HFFc6 (cell line): ENCODE measurements around the gene DLG4. TPM values are rescaled to one million over a fixed set of nuclear protein-coding genes. Genes with fewer than 3 reads are reported as not detected.

Experiments
- DNase-seq: peaks from one replicate; pipeline ENCODE4 v3.0.0-alpha.2; 2018
- H3K27ac Mint-ChIP-seq: 2 replicates; pipeline ENCODE4 v1.8.0; 2020; ENCODE audit warnings: mild to moderate bottlenecking, mixed read lengths
- H3K27me3 Mint-ChIP-seq: 2 replicates; pipeline ENCODE4 v1.8.0; 2021; ENCODE audit warnings: mild to moderate bottlenecking, moderate library complexity, mixed read lengths; ENCODE audit not compliant: insufficient read depth
- H3K36me3 Mint-ChIP-seq: 2 replicates; pipeline ENCODE4 v1.8.0; 2021; ENCODE audit warnings: low read depth, mixed read lengths
- H3K4me1 Mint-ChIP-seq: 2 replicates; pipeline ENCODE4 v1.8.0; 2020; ENCODE audit warnings: low read depth, mixed read lengths
- H3K4me3 Mint-ChIP-seq: 2 replicates; pipeline ENCODE4 v1.8.0; 2020; ENCODE audit warnings: mild to moderate bottlenecking, moderate library complexity, mixed read lengths
- H3K9me3 Mint-ChIP-seq: 2 replicates; pipeline ENCODE4 v1.8.0; 2020; ENCODE audit warnings: mild to moderate bottlenecking, mixed read lengths
- total RNA-seq, 6 experiments: library from RNA; stranded (reverse); fragmentation: NEBNext Ultra II Directional; extraction: Animal tissue kit (Norgen Biotek cat#: 25700); gene quantifications; 2 replicates in 1 of 6; 3 replicates in 5 of 6; pipeline ENCODE4 v1.2.3, GENCODE V29; 2021
- TF ChIP-seq, protein P1 (sequence below): fragments of 200-600 bp; sonication (generic); IDR thresholded peaks from 2 replicates; pipeline ENCODE4 v1.5.0; 2021; ENCODE audit warnings: antibody characterized with exemption, mild to moderate bottlenecking

DLG4 gene
- total RNA-seq, 6 experiments from 2014 or later, result 27.8 to 34.3 (median 28.1) TPM

DNA sequence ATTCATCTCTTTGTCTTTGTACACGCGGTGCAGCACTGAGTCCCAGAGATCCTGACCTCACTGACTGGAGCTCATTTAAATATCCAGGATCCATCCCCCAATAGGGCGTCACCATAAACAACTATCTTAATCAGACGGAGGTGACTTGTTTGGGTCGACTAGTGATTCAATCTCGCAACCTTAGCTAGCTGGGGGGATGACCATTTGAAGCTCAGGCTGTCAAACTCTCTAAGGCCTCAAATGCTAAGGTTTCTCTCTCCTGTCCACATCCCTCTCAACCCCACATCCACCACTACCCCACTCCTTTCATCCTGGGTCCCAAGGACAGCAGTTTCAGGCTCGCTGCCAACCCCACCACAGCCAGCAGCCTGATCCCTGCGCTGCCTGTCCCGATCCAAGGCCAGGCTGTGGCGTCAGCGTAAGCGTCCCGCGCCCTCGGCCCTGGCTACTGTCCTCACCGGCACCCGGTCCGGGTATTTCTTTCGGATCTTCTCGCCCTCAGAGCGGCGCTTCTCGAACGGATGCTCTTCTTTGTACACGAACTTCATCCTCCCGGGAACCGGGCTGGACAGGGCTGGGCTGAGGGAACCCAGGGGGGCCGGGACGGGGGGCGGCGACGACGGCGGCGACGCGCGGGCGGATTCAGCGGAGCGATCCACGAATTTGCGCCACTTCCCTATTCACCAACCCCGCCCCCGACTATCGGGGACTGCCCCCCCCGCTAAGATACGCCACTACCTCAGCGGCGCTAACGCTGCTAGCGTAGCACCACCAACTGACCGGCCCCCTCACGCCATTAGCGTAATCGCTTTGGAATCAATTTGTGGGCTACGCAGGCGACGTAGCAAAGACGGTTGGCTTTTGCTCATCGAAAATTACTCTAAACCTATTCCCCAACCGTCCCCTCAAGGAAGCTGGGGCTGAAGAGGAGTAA is 22.4 kb upstream of the DLG4 start, which contains the start of gene GABARAP:
TSS of gene GABARAP (minus strand) at position 667 of the 934 bp plus-strand sequence. CDS start at position 548, 119 bp downstream.
- peak within 1 kb of the TSS; percentile 94 for H3K27ac Mint-ChIP-seq
- DNase-seq, result peak; percentile 75
- H3K36me3 Mint-ChIP-seq, result peaks cover 37% of the 10 kb centered on the region
- TF ChIP-seq, protein P1, sequence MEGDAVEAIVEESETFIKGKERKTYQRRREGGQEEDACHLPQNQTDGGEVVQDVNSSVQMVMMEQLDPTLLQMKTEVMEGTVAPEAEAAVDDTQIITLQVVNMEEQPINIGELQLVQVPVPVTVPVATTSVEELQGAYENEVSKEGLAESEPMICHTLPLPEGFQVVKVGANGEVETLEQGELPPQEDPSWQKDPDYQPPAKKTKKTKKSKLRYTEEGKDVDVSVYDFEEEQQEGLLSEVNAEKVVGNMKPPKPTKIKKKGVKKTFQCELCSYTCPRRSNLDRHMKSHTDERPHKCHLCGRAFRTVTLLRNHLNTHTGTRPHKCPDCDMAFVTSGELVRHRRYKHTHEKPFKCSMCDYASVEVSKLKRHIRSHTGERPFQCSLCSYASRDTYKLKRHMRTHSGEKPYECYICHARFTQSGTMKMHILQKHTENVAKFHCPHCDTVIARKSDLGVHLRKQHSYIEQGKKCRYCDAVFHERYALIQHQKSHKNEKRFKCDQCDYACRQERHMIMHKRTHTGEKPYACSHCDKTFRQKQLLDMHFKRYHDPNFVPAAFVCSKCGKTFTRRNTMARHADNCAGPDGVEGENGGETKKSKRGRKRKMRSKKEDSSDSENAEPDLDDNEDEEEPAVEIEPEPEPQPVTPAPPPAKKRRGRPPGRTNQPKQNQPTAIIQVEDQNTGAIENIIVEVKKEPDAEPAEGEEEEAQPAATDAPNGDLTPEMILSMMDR, result no peak
- peaks cover 35% of the 10 kb centered on the region for H3K4me1 Mint-ChIP-seq
- H3K9me3 Mint-ChIP-seq, result no peaks in the 10 kb centered on the region
- peaks cover 5% of the 10 kb centered on the region for H3K27me3 Mint-ChIP-seq
- peak within 1 kb of the TSS; percentile 88 for H3K4me3 Mint-ChIP-seq

DNA sequence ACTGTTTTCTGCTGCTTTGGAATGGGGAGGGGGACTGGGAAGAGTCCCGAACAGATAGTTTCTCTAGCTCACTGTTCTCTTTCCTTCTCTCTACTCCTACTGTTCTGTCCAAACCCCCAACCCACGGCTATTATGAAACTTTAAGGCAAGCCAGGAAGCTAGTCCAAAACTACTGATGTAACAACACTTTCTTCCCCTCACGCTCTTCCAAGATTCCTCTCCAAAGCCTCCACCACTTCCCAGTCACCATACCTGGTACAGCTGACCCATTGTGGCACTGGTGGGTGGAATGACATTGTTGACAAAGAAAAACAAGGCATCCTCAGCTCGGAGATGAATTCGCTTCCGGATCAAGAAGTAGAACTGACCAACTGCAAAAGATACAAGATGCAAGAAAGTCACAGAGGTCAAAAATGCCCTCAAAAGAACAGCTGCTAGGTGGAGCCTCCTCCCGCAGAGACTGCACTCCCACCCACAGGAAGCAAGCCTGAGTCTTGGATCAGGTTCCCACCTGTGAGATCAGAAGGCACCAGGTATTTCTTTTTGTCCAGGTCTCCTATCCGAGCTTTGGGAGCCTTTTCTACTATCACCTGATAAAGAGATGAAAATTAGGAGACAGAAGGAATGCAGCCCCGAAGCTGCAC is 21.6 kb upstream of the DLG4 start:
- TF ChIP-seq, protein P1, result no peak
- no peak for DNase-seq
- H3K36me3 Mint-ChIP-seq, result peaks cover 40% of the 10 kb centered on the region
- peak overlapping the region; percentile 88 for H3K4me3 Mint-ChIP-seq
- H3K4me1 Mint-ChIP-seq, result peaks cover 44% of the 10 kb centered on the region
- peak overlapping the region; percentile 94 for H3K27ac Mint-ChIP-seq
- no peaks in the 10 kb centered on the region for H3K9me3 Mint-ChIP-seq
- H3K27me3 Mint-ChIP-seq, result peaks cover 6% of the 10 kb centered on the region

DNA sequence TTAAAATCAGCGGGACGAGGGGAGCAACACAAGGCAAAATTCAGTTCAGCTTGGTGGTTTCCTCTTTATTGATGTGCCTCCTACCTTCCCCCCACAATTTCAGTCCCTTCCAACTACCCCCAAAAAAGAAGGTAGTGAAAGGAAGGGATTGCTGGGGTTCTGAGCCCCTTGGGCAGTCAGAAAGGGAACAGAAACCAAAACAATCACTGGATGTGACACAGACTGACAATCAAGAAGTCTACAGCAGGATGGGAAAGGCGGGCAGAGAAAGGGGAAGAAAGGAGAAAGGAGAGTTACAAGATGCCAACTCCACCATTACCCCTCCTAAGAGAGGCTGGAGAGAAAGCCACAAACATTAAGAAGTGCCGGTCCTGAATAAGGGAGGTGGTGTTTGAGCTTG is 20.7 kb upstream of the DLG4 start:
- Mint-ChIP-seq H3K4me3 (peak overlapping the region; percentile 88), H3K27ac (peak overlapping the region; percentile 94), H3K27me3 (peaks cover 6% of the 10 kb centered on the region), H3K9me3 (no peaks in the 10 kb centered on the region), H3K36me3 (peaks cover 43% of the 10 kb centered on the region), H3K4me1 (peaks cover 52% of the 10 kb centered on the region)
- DNase-seq, result no peak
- TF ChIP-seq, protein P1, result no peak

DNA sequence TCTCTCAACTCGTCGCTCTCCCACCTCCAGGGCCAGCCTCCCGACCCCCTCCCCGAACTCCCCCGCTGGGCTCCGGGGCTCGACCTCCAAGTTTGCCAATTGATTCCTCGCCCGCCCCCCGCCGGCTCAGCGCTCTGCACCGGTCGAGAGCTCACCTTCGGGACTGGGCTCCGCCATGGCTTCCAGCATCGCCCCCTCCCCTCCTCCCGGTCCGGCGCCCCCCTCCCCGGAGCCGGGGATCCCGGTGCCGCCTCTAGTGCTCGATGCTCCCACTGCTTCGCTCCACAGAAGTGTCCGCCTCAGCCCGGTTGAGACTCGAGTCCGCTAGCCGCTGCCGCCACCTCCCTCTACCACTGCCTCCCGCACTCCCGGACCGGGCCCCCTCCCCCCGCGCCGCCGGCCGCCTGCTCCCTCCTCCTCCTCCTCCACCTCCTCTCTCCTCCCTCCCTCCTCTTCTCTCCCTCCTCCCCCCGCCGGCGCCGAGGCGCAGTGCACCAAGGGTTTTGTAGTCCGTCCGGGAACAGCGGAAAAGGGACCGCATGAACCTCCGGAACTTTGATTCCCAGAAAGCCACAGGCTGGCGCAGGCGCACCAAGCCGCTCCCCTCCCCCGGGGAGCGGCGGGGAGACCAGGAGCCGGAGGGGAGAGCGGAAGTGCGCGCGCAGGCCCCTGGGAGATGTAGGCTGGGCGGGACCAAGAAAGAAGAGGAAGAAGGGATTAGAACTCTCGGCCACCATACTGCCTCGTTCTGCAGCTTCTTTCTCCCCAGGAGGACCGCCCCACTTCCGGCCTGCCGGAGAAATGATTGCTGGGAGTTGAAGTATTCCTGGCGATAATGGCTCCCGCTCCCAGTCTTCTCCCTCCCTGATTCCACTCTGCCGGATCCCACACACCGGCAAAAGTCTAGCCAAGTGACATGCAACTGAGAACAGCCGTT is 19.7 kb upstream of the DLG4 start, which contains the start of gene PHF23:
TSS of gene PHF23 (minus strand) at position 367 of the 937 bp plus-strand sequence. CDS start at position 189, 178 bp downstream.
- TF ChIP-seq, protein P1, result peak; percentile 35; the same call in 1 of the 2 replicates
- peak within 1 kb of the TSS; percentile 94 for H3K27ac Mint-ChIP-seq
- H3K9me3 Mint-ChIP-seq, result no peaks in the 10 kb centered on the region
- peak; percentile 99 for DNase-seq
- H3K4me1 Mint-ChIP-seq, result peaks cover 62% of the 10 kb centered on the region
- H3K27me3 Mint-ChIP-seq, result peaks cover 11% of the 10 kb centered on the region
- H3K36me3 Mint-ChIP-seq, result peaks cover 52% of the 10 kb centered on the region
- H3K4me3 Mint-ChIP-seq, result peak within 1 kb of the TSS; percentile 93
